ENCODE data around the gene PARS2. TPM values are rescaled to one million over a fixed set of nuclear protein-coding genes. Genes with fewer than 3 reads are reported as not detected.
A peak's percentile ranks its signal among the peaks of the same experiment; 100 is the strongest.

Gene PARS2
- total RNA-seq (1 to 10 TPM; 1.0 to 3.6 (median 2.3) TPM), polyA plus RNA-seq (1 to 10 TPM in 1 of 2 donors, under 1 TPM in 1; 0.61 to 1.7 TPM)

DNA sequence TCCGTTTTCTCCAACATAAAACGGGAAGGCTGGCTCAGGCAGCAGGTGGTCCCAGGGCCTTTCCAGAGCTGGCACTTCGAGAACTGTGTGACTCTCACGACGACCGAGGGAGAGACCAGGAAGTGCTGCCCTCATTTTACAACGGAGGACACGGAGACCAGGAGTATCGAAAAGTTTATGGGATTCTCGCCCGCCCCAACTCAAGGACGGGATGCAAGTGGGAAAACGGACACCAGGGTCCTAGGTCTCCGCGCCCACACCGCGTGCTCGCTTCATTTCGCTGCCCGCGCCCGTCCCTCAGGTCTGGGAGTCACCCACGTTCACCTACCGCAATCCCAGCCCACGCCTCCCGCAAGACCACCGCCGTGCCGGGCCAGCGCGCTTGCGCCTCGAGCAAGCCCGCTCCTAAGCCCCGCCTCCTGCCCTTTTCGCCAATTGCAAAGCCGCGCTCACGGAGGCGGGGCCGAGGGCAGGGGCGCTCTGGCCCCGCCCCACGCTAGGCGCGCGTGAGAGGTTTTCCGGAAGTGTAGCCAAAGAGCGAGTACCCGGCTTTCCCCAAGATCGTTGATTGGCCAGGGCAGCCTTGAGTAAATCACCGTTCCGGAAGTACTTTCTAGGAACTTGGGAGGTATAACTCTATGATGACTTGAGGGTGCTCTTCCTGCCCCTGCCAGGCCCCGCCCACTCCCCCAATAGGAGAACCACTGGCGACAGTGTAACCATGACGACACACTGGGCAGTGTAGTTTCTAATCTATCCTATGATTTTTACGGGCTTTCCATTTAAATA, at the start of gene PARS2:
PARS2 (minus strand) TSS at position 391 of the 789 bp plus-strand sequence. CDS start 5,362 bp downstream, outside the sequence.
- intact Hi-C loops (cut with DNase I), result no loop called here
- Histone ChIP-seq H3K27me3 (no peaks in the 10 kb centered on the region), H3K36me3 (no peaks in the 10 kb centered on the region), H3K27ac (peak within 1 kb of the TSS in 3 of 4 donors; percentile 22 to 55 (median 46)), H3K4me3 (peak within 1 kb of the TSS; percentile 46 to 87 (median 58)), H3K9me3 (no peaks in the 10 kb centered on the region), H3K4me1 (peaks cover 0 to 12% (median 10%) of the 10 kb centered on the region in 3 donors)
- FAIRE-seq (peak; percentile 99), DNase-seq (peak; percentile 96 to 98 (median 96)), ATAC-seq (peak; percentile 97 to 100 (median 98))
- WGBS, 2 donors, result 0 to 1% methylated on average over 56 to 57 of the region's 57 CpGs
- TF ChIP-seq CTCF (IDR thresholded peaks at IDR 0.05), result no peak

- H3K36me3 ChIP-seq, result no peaks in the 10 kb centered on the region
- FAIRE-seq, result no peak
- no peak for TF ChIP-seq CTCF (IDR thresholded peaks at IDR 0.05)
- H3K27ac ChIP-seq, result no peak overlapping the region
- no peak overlapping the region for H3K4me3 ChIP-seq
- intact Hi-C loops (cut with DNase I), result loop anchor here in 2 of 3 donors (5.0 to 10.0 kb wide), 4 partner anchors 142 to 939 kb away; no protein-coding TSS in a partner anchor
- H3K4me1 ChIP-seq, result no peaks in the 10 kb centered on the region
- H3K9me3 ChIP-seq, result no peaks in the 10 kb centered on the region
- no peak for DNase-seq
- no peaks in the 10 kb centered on the region for H3K27me3 ChIP-seq
- 81 to 82% methylated on average over 10 of the region's 10 CpGs for WGBS, 2 donors
- ATAC-seq, result no peak
Measured at GRCh38 chr1:54814126-54814498, 49.8 kb upstream of the PARS2 start.

DNA sequence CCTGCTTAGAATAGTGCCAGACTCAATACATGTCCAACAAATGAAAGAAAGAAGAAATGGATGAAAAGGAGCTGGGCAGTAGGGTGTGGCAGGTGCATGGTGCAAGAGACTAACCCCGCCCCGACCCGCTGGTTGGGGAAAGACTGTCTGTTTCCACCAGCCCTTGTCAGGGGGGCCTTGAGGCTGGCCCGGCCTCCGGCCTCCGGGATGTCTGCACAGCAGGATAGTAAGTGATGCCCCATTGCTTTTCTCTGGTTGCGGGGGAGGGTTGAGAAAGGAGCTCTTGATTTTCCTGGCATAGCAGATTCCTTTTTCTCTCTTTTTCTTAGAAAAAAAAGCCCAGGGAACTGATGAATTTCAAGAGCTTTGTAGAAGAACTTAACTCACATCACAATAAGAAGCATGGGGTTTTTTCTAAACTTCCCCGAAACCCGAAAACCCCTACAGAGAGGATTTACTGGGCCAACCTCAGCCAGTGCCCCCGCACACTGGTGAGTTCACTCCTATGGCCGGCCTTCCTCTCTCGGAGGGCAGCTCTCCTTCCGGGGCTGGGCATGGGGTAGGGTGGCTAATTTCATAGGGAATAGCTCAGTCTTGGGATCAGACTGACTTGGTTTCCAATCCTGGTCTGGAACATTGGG, 49.3 kb upstream of the PARS2 start:
- Histone ChIP-seq H3K9me3 (no peaks in the 10 kb centered on the region), H3K27ac (no peak overlapping the region), H3K27me3 (no peaks in the 10 kb centered on the region), H3K4me1 (no peaks in the 10 kb centered on the region), H3K36me3 (no peaks in the 10 kb centered on the region), H3K4me3 (no peak overlapping the region)
- TF ChIP-seq CTCF (IDR thresholded peaks at IDR 0.05), result no peak
- intact Hi-C loops (cut with DNase I), result loop anchor here in 2 of 3 donors (5.0 to 10.0 kb wide), 4 partner anchors 141 to 939 kb away; no protein-coding TSS in a partner anchor
- ATAC-seq, result no peak
- no peak for DNase-seq
- 85 to 92% methylated on average over 13 of the region's 13 CpGs for WGBS, 2 donors
- no peak for FAIRE-seq

- WGBS, 2 donors, result 76 to 81% methylated on average over 13 of the region's 13 CpGs
- TF ChIP-seq CTCF (IDR thresholded peaks at IDR 0.05), result no peak
- ATAC-seq (no peak), DNase-seq (no peak), FAIRE-seq (no peak)
- Histone ChIP-seq H3K27ac (no peak overlapping the region), H3K4me3 (no peak overlapping the region), H3K36me3 (no peaks in the 10 kb centered on the region), H3K4me1 (no peaks in the 10 kb centered on the region), H3K9me3 (no peaks in the 10 kb centered on the region), H3K27me3 (no peaks in the 10 kb centered on the region)
- intact Hi-C loops (cut with DNase I), result loop anchor here in 2 of 3 donors (5.0 to 10.0 kb wide), 4 partner anchors 141 to 938 kb away; no protein-coding TSS in a partner anchor
Measured at GRCh38 chr1:54812801-54813484, 48.6 kb upstream of the PARS2 start.
